Inflammatory macrophage treated with lipopolysaccharide for 1 hour (primary cell): ENCODE measurements around the gene LMX1B.
"Not testable (repeated sequence)": the region's sequence is repeated elsewhere in the genome, so short reads cannot be mapped to it uniquely, and the experiment has no call there.

Experiments
- DNase-seq, 2 donors: peaks; one replicate each; pipeline ENCODE4 v3.0.0-alpha.2; 2020 to 2022

The LMX1B gene

DNA sequence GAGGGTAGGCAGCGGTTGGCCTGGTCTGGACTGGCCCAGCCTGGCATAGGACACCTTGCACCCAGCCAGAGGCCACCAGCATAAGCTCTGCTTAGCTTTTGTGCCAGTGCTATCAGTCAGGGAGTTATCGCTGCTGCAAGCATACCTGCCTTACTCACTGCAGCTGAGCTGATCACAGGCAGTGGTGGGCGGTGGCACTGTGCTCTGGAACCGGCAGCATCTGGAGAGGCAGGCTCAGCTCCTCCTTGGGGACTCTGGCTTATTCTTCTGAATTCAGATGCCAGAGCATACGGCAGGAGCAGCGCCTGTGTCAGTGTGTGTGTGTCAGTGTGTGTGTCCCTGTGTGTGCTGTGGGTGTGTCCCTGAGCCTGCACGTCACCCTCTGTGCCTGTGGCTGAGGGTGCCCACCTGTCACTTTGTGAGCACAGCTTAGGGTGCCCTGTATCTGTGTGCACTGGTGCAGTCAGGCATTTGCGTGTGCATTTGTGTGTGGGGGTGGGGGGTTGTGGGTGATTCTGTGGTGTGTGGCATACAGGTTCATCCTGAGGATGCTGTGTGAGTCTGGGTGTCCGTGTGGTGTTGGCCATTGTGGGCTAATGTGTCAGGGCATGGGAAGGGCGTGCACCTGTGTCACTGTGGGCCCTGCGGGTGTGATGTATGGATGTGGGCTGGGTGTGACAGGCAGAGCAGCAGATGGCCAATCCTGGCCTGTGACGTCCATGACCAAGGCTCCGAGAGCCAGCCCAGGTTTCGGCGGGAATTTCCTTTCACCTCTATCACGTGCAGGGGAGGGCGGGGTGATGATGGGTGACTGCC lies 23.5 kb downstream of the LMX1B start:
- DNase-seq, result no peak

DNA sequence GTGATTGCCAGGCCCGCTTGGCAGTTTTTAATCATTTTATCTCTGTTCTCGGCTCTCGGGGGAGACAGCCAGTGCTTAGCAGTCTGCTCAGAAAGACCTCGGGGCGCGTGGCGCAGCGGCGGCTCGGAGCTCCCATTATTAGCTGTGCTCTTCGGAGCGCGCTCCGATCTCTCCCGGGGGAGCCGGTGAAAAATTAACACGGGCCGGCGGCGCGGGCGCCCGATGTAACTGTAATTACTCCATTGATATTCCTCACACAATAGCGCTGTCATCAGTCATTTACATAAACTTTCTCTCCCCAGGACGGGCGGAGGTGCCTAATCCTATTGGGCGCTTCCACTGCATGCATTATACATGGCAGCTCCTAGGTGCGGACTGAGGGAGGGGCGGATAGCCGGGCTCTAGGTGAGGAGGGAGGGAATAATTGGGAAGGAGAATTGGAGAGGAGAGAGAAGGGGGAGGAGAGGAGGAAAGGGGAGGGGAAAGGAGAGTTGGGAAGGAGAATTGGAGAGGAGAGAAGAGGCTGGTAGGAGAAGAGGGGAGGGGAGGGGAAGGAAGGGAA lies 24.9 kb downstream of the LMX1B start:
- no peak for DNase-seq

DNA sequence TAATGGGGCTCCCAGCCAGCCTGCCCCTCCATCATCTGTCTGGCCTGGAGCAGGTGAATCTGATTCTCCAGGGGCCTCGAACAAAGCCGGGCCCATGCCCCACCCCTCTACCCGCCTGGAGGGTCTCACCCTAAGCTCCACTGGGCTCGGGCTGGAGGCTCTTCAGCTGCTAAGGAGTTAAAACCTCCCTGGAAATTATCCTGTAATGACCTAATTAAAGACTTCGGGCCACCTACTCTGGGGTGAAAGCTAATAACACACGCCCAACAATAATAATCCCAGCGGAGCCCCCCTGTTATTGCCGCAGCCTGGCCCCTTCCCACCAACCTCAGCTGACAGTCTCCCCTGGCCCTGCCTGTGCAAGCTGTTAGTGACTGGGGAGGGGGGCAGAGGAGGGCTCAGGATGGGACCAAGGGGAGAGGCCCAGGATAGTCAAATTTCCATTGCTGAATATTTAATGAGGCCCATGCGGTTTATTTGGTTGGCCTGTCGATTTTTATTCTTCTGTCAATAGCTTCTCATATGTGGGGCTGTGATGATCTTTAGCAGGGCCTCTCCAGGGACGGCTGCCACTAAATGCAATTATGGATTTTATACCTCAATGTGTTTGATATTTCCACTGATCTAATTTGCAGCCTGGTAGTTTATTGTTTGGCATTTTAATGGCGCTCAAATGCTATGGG lies 25.7 kb downstream of the LMX1B start:
- DNase-seq, result no peak

DNA sequence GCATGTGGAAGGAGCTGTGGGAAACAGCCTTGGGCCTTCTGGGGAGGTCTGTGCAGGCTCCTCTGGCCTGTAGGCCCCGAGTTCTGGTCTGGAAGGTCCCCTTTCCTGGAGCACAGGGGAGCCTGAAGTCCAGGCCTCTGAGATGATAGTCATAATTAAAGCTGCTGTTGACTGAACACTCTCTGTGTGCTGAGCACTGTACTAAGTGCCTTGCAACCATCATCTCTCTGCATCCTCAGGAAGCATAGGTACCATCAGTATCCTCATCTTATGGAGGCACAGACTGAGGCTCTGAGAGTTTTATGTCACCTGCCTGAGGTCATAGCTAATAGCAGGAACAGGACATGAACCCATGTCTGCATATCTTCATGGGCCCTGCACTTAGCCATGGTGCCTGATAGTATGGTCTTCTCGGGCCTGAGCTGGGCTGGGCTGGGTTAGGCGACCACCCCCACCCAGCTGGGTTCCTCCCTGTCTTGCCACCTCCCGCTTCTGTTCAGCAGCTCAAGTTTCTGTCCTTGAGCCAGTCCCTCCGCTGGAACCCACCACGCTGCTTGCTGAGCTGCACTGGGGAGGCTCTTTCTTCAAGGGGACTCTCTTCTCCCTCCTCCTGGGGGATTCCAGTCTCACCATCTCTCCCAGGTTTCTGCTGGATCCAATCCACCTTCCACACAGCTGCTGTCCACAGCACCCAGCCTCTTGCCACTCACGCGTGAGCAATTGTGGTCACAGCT lies 27.6 kb downstream of the LMX1B start:
- no peak for DNase-seq

DNA sequence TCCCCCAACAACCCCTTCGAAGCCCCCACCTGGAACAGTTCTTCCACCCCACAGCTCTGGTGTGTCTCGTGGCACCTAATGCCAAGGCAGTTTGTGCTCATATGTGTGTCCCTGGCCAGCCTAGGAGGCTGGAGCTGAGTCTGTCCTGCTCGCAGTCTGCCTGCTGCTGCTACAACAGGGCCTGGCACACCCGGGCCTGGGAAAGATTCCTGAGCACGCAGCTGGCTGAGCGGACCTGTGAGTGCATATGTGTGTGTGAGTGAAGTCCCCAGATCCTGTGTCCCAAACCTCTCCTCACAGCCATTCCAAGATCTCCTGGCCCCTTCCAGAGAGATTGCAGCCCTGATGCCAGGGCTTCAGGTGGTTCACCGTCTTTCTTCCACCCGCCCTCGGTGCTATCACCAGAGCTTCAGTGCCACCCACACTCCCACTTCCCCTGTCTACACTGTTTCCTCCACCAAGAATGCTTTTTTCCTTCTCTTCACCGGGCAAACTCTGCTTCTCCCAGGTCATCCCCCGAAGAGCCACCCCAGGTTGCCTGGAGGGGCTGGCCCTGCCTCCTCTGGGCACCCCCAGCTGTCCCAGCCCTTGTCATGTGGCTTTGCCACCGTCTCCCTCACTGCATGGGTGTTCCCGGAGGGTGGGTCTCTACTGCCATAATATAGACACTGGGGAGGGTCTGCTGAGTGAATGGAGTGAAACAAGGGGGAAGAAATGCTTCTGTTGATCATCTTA lies 28.4 kb downstream of the LMX1B start:
- no peak for DNase-seq

DNA sequence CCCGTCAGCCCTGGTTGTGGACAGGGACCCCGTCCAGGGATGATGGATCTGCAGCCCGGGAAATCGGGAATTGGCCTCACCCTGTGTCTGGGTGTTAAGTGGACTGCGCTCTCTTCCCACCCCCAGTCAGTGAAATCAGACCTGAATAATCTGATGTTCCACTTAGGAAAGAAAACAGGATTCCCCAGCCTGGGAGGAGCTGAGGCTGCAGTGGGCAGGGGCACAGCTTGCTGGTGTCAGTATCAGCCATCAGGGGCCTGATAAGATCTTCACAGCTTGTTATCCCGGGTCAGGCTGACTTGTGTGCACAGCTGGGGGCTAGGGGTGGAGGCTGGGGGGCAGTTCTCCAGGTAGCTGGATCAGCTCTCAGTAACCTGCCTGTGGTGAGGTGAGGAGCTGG lies 29.1 kb downstream of the LMX1B start:
- no peak for DNase-seq

DNA sequence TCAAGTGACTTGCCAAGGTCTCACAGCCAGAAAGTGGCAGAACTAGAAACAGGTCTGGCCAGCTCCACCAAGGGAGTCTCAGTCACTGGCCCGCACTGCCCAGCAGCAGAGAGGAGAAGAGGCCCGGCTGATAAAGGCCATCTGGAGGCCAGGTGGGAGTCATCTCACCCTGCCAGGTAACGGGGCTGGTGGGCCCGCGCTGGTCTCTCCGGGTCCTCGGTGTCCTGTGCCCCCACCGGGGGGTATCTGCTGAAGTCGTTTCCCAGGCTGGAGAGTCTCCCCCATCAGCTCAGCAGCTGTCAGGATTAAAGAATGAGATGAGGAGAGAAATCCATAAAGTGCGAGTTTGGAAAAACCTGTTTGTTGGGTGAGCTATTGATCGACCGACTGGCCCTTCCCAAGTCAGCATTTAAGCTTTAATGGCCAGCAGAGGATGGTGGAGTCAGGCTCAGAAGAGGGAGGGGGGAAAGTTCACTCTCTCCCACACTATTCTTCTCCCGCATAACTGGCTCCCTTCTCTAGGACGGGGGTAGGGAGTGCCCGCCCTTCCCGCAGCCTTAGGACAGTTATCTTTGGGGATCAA lies 30.3 kb downstream of the LMX1B start:
- no peak for DNase-seq

DNA sequence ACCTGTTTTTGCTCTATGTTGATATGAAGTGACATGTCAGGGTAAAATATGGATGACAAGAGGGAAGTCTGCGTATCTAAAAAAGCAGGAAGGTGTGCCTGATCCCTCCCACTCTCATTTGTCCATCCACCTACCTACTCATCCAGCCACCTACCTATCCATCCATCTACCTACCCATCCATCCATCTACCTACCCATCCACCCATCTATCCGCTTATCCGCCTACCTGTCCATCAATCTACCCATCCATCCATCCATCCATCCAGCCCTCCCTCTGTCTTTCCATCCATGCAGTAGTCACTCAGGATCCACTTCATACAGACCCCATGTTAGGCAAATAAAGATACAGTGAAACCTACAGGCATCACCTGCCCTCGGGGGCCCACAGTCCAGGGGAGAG lies 32.4 kb downstream of the LMX1B start:
- DNase-seq, result no peak

DNA sequence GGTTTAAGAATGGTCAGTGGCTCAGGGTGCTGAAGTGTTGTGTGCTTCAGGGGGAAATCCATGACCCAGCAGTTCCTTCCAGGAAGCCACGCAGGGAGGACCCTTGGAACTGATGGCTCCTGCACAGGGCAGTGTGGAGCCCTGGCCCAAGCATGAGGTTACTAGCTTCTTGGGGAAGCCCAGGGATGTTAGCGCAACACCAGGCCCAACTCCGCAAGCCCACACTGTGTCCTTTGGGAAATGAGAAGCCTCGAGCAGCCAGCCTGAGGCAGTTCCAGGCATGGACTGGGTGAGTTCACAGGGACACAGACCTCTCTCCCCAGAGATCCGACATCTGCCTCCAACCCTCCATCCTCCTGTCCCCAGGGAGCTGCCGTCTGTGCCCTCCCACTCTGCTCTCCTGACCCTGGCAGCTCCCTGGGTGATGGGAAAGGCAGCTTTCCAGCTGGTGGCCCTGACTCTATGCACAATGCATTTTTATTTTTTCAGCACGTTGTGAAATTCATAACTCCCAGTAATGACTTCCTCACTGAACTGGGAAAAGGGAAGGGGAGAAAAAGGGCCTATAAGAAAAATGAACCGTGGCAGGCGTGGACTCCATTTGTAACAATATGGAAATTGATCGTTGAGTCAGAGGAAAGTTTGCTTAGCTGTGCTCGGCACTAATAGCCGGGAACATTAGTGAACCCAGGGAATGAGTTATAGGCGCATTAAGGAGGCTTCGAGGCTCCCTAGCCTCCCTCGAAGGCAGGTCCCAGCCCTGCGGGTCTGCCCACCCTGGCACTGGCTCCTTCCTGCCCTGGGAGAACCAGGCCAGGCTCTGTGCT lies 34.1 kb downstream of the LMX1B start:
- no peak for DNase-seq

DNA sequence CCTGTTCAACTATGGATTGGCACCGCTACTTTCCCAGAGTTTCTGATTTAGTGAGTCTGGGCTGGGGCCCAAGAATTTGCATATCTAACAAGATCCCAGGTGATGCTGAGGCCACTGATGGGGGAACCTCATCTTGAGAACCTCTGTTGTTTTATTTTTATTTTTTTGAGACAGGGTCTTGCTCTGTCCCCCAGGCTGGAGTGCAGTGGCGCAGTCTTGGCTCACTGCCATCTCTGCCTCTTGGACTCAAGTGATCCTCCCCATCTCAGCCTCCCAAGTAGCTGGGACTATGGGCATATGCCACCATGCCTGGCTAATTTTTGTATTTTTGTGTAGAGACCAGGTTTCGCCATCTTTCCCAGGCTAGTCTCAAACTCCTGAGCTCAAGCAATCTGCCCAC lies 35.7 kb downstream of the LMX1B start:
- no peak for DNase-seq

DNA sequence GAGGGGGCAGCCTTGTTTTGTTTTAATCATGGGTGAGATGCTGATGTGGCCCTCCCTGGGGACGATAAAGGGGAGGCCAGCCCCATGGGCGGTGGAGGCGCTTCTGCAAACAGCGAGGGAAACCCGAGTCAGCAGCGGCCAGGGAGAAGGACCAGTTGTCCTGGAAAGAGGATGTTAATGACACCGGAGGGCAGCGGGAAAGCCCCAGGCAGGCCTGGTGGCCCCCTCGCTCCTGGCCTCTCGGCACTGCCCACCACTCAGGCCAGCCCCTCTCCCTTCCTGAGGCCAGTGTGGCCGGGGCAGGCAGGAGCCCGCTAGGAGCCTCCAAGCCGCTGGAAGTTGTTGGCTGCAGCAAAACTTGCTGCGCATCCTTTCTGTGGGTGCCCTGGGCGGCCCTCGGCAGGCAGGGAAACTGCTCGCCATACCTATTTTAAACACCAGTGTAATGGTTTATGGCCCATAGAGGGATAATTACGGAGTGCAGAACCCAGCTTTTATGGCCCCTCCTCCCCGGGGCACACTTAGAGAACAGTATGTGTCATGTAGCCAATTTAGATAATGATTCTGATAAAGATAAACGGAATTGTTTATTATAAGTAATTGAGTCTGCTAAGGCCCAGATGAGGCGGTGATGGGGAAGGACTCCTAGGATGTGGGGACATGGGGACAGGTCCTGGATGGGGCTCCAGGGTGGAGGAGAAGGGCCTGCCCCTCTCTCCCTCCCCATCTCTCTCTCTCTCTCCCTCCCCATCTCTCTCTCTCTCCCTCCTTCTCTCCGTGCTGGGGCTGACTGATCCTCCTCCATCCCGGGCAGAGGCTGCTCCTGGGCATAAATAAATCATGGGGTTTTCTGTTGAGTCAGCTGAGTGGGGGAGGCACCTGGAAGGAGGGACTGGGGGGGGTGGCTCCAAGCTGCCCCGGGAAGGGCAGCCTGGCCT lies 36.9 kb downstream of the LMX1B start:
- DNase-seq, result no peak

DNA sequence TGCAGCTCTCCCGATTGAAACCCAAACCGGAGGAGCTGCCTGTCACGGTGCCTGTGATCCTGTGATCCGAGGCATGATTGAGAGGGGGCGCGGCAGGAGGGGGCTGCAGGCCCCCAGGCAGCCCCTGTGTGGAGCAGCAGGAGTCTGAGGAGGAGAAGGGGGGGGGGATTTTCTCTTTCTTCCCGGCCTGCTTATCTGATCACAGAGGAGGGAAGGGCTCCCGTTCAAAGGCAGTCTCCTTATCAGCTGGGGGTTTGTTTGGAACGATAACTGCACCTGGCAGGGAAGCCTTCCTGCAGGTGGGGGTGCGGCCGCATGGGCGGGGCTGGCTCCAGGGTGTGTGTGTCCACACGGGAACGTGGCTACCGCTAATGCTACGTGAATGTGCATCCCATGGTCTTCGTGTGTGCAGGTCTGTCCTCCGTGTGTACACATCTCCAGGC lies 38.4 kb downstream of the LMX1B start:
- DNase-seq, result no peak

DNA sequence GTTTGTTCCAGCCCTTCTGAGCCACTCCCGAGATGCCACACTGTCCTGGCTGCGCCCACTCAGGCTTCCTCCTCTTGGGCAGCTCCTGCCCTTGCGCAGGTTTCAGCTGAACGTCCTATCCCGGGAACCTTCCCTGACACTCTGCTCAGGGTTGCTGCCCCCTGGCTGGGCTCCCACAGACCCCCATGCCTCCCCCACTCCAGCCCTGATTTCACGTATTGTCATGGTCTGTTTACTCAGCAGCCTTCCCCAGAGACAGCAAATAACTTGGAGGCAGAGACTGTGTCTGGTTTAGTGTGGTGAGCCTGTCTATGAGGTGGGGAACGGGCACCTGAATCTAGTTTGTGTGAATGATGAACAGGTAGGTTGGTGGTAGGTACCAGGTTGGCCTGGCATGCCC lies 40.4 kb downstream of the LMX1B start:
- no peak for DNase-seq

DNA sequence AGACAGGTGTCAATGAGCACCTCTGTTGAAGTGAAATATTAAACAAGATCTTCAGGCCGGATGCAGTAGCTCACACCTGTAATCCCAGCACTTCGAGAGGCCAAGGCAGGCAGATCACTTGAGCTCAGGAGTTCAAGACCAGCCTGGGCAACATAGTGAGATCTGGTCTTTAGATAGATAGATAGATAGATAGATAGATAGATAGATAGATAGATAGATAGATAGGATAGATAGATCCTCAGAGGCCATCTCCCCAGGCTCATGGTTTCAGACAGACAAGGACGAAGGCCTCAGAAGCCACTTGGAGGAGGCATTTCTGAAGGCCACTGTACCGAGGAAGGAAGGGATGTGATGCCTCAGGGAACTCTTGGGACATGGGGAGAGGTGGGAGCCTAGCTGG lies 42.5 kb downstream of the LMX1B start:
- DNase-seq, result not testable (repeated sequence)

DNA sequence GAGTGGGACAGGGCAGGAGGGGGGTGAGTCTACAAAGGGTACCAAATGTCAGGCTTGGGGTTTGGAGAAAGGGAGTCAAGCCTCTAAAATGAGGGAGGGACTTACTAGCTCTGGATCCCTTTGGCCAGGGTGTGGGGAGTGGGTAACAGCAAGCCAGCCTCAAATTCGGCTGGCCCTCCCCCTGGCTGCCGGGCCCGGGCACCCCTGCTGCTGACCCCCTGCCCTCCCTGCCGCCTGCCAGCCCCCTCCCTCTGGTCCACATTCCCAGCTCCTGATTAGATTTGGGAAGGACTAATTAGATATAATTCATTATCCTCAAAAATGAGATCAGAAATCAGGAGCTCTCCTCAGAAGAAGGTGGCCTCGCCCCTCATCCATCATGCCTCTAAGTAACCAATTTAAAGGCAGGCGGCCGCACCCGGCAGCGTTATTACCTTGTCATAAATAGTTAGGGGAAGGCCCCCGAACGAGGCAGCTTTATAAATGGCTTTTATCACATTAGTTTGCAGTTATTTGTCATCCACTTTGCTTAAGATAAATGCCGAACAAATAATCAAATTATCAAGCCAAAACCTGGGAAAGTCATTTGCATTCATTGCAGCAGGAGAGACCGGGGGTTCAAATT lies 44.6 kb downstream of the LMX1B start:
- no peak for DNase-seq

DNA sequence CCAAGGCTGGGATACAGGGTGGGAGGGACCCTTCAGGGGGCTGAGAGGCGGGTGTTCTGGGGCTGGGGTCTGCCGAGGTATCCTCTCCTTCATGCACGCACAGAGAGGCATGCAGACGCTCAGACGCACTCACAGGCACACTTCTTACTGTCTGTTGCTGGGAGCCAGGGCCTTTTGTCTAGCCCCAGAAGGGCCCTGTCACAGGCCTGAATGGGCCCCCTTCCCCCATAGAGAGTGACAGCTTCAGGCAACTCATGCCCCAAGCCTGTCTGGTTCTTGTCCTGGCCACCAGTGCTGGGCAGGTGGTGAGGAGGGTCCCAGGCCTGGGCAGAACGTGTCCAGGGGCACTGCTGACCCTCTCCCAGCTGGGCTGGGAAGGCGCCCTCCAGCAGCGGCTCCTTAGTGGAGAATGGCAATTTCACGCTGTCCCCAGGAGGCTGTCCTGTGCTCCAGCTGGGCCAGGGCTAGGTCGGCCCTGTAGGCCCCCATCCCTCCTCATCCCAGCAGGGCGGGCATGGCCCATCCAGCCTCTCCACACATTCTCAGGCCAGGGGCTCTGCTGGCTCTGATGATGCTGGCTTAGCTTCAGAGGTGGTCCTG lies 45.3 kb downstream of the LMX1B start:
- DNase-seq, result no peak

DNA sequence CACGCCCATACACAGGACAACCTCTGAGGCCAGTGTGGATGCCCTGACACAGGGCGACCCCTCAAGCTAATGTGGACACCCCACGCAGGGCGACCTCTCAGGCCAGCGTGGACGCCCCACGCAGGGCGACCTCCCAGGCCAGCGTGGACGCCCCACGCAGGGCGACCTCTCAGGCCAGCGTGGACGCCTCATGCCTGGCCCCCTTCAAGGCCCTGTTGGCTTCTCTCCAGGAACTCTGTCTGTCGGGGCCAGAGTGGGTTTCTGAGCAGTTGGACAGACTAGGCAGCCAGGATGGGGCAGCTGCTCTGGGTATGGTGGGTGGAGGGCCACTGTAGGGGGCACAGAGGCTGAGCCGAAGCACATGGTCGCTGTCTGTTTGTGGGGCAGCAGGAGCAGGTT lies 47.4 kb downstream of the LMX1B start:
- DNase-seq, result no peak

DNA sequence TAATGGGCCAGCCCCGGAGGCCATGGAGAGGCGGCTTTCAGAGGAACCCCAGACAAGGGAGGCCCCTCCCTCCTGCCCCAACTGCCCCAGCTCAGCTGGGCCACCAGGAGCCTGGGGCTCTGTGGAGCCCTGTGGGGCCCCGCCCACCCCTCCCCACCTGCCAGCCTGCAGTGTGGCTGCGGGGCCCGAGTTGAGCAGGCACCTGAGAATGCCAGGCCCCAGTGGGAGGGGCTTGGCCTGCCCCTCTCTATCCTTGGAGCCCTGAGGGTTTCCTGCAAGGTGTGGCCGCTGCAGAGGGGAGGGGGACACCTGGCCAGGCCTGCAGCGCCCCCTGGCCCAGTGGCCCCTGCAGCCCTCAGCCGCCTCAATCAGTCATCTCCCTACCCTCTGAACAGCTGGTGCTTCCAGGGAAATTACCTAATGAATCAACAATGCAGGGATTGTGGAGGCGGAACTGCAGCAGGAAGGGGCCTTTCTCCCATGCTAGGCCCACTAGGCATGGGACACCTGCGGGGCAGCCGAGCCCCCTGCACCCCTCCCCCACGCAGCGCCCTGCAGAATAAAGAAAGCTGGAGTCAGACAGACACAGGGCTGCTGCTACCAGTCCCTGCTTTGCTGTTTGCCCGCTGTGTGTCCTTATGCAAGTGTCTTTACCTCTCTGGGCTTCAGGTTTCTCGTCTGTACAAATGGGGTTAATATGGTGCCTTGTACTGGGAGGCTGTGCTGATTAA lies 48.0 kb downstream of the LMX1B start:
- DNase-seq, result no peak

DNA sequence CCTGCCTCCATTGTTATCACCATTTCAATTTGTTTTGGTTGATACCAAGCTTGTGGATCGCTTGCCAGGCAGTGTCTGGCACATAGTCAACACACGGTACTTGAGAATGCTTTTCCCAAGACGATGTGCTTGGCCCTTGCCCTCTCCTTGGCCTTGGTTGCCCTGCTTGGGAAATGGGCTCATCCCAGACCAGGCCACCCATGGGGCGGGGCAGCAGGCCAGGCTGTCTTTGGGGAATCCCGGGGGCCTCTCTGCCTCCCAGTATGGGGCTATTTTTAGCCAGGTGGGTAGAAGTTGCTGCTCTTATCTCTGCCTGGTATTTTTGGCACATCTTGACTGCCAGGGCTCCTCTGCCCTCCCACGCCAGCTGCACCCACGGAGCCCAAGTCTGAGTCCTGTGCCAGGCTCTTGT lies 49.9 kb downstream of the LMX1B start:
- peak in 1 of 2 donors; percentile 4 for DNase-seq
